Skeletal muscle tissue (tissue), 4 donors: Measurements from ENCODE around the gene RYK. TPM values are rescaled to one million over a fixed set of nuclear protein-coding genes. Genes with fewer than 3 reads are reported as not detected.

ENCODE experiments used
- H3K27ac ChIP-seq: one replicate; pipeline ENCODE4 v1.7.0; 2013; ENCODE audit warnings: mild to moderate bottlenecking, low read depth, low read length, inconsistent platforms
- H3K27me3 ChIP-seq, 3 donors: one replicate each; pipeline ENCODE4 v1.7.0; 2013; ENCODE audit warnings: low read length in 3 of 3; ENCODE audit not compliant: control insufficient read depth in 3 of 3, insufficient read depth in 3 of 3
- H3K36me3 ChIP-seq, 3 donors: one replicate each; pipeline ENCODE4 v1.7.0; 2013; ENCODE audit warnings: low read length in 3 of 3; ENCODE audit not compliant: control insufficient read depth in 3 of 3, insufficient read depth in 3 of 3
- H3K4me1 ChIP-seq, 3 donors: one replicate each; pipeline ENCODE4 v1.7.0; 2013; ENCODE audit warnings: low read length in 3 of 3, mild to moderate bottlenecking in 3 of 3; ENCODE audit not compliant: control insufficient read depth in 3 of 3, insufficient read depth in 3 of 3
- H3K4me3 ChIP-seq, 3 donors: one replicate each; pipeline ENCODE4 v1.7.0; 2013; ENCODE audit warnings: low read length in 3 of 3
- H3K9ac ChIP-seq, 3 donors: one replicate each; pipeline ENCODE4 v1.7.0; 2013; ENCODE audit warnings: low read length in 3 of 3, mild to moderate bottlenecking in 3 of 3, moderate library complexity in 2 of 3, low read depth in 1 of 3
- H3K9me3 ChIP-seq, 3 donors: one replicate each; pipeline ENCODE4 v1.7.0; 2013; ENCODE audit warnings: low read length in 3 of 3; ENCODE audit not compliant: control insufficient read depth in 3 of 3
- total RNA-seq: library from RNA; depleted of rRNA; stranded (reverse); fragments of >200 nt; gene quantifications from one replicate; pipeline ENCODE4 v1.2.3, GENCODE V29; 2014
- donor health status: Osteomylitis.

Gene RYK
- 100 TPM for total RNA-seq

DNA sequence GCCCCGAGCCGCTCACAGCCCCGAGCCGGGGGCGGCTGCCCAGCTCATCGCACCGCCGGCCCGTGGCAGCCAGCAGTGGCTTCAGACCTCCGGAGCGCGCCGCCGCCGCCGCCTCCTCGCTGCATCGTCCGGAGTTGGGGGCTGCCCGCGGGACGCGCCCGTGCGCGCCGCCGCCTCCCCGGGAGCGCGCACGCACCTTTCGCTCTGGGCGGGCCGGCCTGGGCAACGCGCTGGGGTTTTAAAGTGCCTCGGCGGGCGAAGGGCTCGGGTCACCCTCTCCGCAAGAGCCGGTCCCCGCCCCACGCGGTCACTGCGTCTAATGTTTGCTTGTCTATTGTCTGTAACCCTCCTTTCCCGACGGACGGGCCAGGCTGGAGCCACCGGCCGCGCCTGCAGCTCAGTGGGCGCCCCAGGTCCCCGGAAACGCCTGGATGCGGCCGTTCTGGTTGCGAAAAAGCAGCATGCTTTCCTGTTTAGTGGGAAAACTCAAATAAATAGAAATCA, at the start of gene RYK:
Gene RYK (minus strand): TSS at position 143 of the 504 bp plus-strand sequence. CDS start 205 bp downstream, outside the sequence.
- peaks cover 3 to 17% (median 12%) of the 10 kb centered on the region in 3 donors for H3K4me1 ChIP-seq
- peak within 1 kb of the TSS; percentile 85 to 91 (median 87) for H3K9ac ChIP-seq
- peak within 1 kb of the TSS; percentile 81 to 85 (median 81) for H3K4me3 ChIP-seq

DNA sequence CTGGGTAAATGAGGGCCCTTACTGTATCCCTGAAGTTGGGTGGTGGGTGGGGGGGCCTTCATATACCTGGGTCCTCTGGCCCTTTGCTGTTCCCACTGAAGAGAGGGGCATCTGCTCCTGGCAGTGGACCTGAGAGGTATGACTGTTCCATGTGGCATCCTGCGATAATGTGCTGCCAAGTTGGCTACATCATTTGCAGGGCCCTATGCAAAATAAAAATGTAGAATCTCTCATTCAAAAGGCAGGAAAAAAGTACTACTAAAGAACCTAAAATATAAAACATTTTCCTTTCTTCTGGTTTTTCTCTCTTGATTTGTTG, 49.2 kb upstream of the RYK start:
- H3K27ac ChIP-seq, result no peak overlapping the region

More for the DNA sequence above, at the start of gene RYK:
- H3K27ac ChIP-seq, result peak within 1 kb of the TSS; percentile 66
- H3K9me3 ChIP-seq, result no peaks in the 10 kb centered on the region
- no peaks in the 10 kb centered on the region for H3K27me3 ChIP-seq
- H3K36me3 ChIP-seq, result no peaks in the 10 kb centered on the region

DNA sequence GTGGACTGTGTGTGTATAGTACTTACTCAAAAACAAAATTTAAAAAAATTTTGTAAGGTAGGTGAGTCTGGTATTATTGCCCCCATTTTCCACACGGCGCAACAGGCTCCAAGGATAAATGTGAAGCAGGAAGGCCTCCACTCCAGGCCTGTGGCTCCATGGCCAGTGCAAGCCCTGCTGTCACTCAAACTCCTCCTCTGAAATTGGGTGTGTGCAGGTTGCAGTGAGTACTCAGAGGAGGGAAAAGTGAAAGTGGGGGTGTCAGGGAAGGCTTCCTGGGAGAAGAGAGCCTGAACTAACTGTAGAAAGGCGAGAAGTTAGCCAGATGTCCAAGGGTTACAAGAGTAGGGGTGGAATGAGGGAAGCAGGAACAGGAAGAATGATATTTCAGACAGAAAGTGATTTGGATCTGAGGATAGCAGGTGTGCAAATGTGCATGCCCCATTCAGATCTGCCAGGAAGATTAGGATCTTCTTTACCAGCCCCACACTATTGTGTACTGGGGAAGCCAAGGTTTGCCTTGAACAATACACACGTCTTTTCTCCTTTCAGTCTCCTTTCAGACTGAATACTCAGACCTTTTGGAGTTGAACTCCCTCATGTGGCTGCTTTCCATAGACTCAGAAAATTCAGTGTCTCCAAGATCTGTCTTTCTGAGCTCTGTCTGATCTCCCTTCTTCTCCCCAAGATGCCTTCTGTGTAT, 48.7 kb upstream of the RYK start:
- Histone ChIP-seq H3K4me3 (no peak overlapping the region), H3K9me3 (no peaks in the 10 kb centered on the region), H3K9ac (no peak overlapping the region), H3K27me3 (no peaks in the 10 kb centered on the region), H3K36me3 (no peaks in the 10 kb centered on the region), H3K27ac (no peak overlapping the region), H3K4me1 (peaks cover 0 to 3% (median 0%) of the 10 kb centered on the region in 3 donors)

More for the DNA sequence above, 49.2 kb upstream of the RYK start:
- H3K27me3 ChIP-seq, result no peaks in the 10 kb centered on the region
- H3K4me3 ChIP-seq, result no peak overlapping the region
- no peaks in the 10 kb centered on the region for H3K36me3 ChIP-seq
- H3K9ac ChIP-seq, result no peak overlapping the region
- peaks cover 0 to 3% (median 0%) of the 10 kb centered on the region in 3 donors for H3K4me1 ChIP-seq
- H3K9me3 ChIP-seq, result no peaks in the 10 kb centered on the region

DNA sequence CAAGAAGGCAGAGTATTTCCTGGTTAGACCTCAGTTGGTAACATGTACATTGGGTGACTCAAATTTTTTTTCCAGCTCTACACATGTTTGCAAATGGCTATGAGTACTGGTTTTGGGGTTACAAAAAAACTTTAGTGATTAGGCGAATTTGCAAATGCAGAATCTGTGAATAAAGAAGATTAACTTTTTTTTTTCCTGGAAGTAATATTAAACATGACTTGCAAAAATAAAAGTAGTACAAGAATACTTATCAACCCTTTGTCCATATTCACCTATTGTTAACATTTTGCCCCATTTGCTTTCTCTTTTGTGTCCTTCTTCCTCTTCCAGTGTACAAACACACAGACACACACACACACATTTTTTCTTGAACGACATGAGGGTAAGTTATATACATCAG, 47.6 kb upstream of the RYK start:
- H3K27me3 ChIP-seq, result no peaks in the 10 kb centered on the region
- no peaks in the 10 kb centered on the region for H3K36me3 ChIP-seq
- no peaks in the 10 kb centered on the region for H3K9me3 ChIP-seq
- no peak overlapping the region for H3K4me3 ChIP-seq
- no peak overlapping the region for H3K9ac ChIP-seq
- H3K27ac ChIP-seq, result no peak overlapping the region
- peaks cover 0 to 3% (median 0%) of the 10 kb centered on the region in 3 donors for H3K4me1 ChIP-seq

DNA sequence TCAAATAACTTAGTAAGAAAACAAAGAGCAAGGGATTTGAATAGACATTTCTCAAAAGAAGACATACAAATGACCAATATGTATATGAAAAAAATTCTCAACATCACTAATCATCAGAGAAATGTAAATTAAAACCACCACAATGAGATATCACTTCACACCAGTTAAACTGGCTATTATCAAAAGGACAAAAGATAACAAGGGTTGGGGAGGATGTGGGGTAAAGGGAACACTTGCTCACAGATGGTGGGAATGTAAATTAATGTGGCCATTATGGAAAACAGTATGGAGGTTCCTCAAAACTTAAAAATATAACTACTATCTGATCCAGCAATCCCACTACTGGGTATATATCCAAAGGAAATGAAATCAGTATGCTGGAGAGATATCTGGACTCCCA, 46.0 kb upstream of the RYK start:
- Histone ChIP-seq H3K4me3 (no peak overlapping the region), H3K9ac (no peak overlapping the region), H3K27me3 (no peaks in the 10 kb centered on the region), H3K36me3 (no peaks in the 10 kb centered on the region), H3K9me3 (no peaks in the 10 kb centered on the region), H3K4me1 (peaks cover 0 to 5% (median under 1%) of the 10 kb centered on the region in 3 donors), H3K27ac (no peak overlapping the region)

- Histone ChIP-seq H3K4me3 (no peak overlapping the region), H3K4me1 (peaks cover 2 to 7% (median 4%) of the 10 kb centered on the region in 3 donors), H3K27me3 (no peaks in the 10 kb centered on the region), H3K9ac (no peak overlapping the region), H3K9me3 (no peaks in the 10 kb centered on the region), H3K27ac (no peak overlapping the region), H3K36me3 (no peaks in the 10 kb centered on the region)
Measured at GRCh38 chr3:134295930-134296329, 45.3 kb upstream of the RYK start.

DNA sequence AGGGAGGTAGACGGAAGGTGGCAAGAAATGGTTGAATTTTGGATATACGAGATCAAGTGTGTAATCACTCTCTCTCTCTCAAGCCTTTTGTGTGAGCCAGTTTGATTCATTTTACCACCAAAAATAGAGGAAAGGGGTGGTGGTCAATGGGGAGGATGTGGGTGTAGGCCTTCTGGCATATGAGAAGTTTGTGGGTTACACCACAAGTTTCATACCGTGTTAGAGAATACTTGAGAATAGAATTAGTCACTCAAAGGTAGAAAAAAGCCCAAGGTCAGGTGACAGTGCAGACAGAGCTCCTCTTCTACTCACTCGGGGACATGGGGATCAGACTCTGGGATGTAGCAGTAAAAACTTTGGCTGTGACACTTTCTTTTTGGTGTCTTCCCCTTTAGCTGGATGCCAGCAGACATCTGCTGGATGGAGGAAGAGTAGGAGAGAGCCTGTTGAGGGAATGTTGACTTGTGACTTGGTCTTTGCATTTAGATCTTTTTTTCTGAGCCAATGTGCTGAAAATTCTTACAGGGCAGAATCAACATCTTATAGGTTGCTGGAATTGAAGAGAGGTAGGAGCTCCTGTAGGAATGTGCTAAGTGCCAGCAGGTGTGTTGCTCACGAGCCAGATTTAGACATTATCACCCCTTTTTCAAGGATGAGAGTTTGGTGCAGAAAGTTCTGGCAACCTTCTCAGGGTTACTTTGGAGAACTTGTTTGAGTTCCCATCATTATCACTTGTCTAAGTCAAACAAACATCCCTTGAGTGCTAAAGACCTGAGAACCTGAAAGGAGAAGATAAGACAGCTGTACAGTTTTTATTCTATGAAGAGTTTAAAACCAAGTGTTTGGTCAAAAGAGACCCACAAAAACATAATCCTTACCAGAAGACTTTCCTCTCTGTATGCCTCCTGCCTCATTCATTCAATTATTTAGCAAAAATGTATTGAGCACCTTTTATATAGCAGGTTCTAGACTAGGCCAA, 43.9 kb upstream of the RYK start:
- H3K36me3 ChIP-seq, result no peaks in the 10 kb centered on the region
- H3K4me1 ChIP-seq, result peaks cover 2 to 8% (median 4%) of the 10 kb centered on the region in 3 donors
- H3K9me3 ChIP-seq, result no peaks in the 10 kb centered on the region
- no peak overlapping the region for H3K9ac ChIP-seq
- no peak overlapping the region for H3K27ac ChIP-seq
- H3K4me3 ChIP-seq, result no peak overlapping the region
- H3K27me3 ChIP-seq, result no peaks in the 10 kb centered on the region

GRCh38 chr3:134291319-134292254, 40.9 kb upstream of the RYK start:
- Histone ChIP-seq H3K27ac (no peak overlapping the region), H3K9ac (no peak overlapping the region), H3K27me3 (no peaks in the 10 kb centered on the region), H3K4me1 (peaks cover 2 to 8% (median 4%) of the 10 kb centered on the region in 3 donors), H3K4me3 (no peak overlapping the region), H3K36me3 (no peaks in the 10 kb centered on the region), H3K9me3 (no peaks in the 10 kb centered on the region)

DNA sequence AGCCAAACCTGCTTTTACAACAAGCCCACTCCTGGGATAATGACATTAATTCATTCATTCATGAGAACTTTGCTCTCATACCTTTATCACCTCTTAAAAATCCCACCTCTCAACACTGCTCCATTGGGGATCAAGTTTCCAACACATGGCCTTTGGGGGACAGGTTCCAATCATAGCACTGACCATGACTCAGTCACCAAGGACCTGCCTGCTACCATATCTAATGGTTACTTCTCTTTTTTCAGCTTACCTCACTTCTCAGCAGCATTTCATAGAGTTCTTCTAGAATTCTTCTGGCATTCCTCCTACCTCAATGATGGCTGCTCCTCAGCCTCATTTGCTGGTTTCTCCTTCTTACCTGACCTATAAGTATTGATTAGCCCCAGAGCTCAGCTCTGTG, 36.9 kb upstream of the RYK start:
- H3K27ac ChIP-seq, result no peak overlapping the region
- H3K36me3 ChIP-seq, result no peaks in the 10 kb centered on the region
- peaks cover 2 to 8% (median 4%) of the 10 kb centered on the region in 3 donors for H3K4me1 ChIP-seq
- no peaks in the 10 kb centered on the region for H3K27me3 ChIP-seq
- no peak overlapping the region for H3K4me3 ChIP-seq
- no peaks in the 10 kb centered on the region for H3K9me3 ChIP-seq
- no peak overlapping the region for H3K9ac ChIP-seq
